ENCODE measurements around the gene RPS4Y2.

The RPS4Y2 gene

GRCh38 chrY:20755808-20756207 is at the start of gene RPS4Y2:
Gene RPS4Y2, plus strand, starts transcription at chrY:20756108. Its CDS starts 56 bp downstream, at chrY:20756164.
- Histone ChIP-seq H3K36me3 (ENCODE audit: control insufficient read depth, insufficient read depth, low read length) (no peaks in the 10 kb centered on the region), H3K9me3 (ENCODE audit: control insufficient read depth, insufficient read depth, low read length) (no peaks in the 10 kb centered on the region; the same call in 1 of the 2 replicates), H3K4me1 (ENCODE audit: control insufficient read depth, insufficient read depth, low read length) (no peaks in the 10 kb centered on the region), H3K27me3 (ENCODE audit: control insufficient read depth, insufficient read depth, low read length) (no peaks in the 10 kb centered on the region), H3K4me3 (ENCODE audit: low read length) (no peak within 1 kb of the TSS), H3K27ac (ENCODE audit: low read length) (no peak within 1 kb of the TSS)
- DNase-seq (ENCODE audit: low read depth, low spot score) = no peak
- WGBS (ENCODE audit: insufficient coverage, insufficient read length) = no CpG with 5 or more reads among the region's 20 CpGs

GRCh38 chrY:20714391-20714790 is 41.5 kb upstream of the RPS4Y2 start:
- no peak overlapping the region for H3K27ac ChIP-seq (ENCODE audit: low read length)
- no CpG with 5 or more reads among the region's 4 CpGs for WGBS (ENCODE audit: insufficient coverage, insufficient read length)
- no peak for DNase-seq (ENCODE audit: low read depth, low spot score)
- H3K4me3 ChIP-seq (ENCODE audit: low read length) = no peak overlapping the region
- H3K9me3 ChIP-seq (ENCODE audit: control insufficient read depth, insufficient read depth, low read length) = no peaks in the 10 kb centered on the region; the same call in 1 of the 2 replicates
- no peaks in the 10 kb centered on the region for H3K27me3 ChIP-seq (ENCODE audit: control insufficient read depth, insufficient read depth, low read length)
- no peaks in the 10 kb centered on the region for H3K4me1 ChIP-seq (ENCODE audit: control insufficient read depth, insufficient read depth, low read length)
- H3K36me3 ChIP-seq (ENCODE audit: control insufficient read depth, insufficient read depth, low read length) = no peaks in the 10 kb centered on the region

- WGBS (ENCODE audit: insufficient coverage, insufficient read length) = no CpG with 5 or more reads among the region's 11 CpGs
- no peak overlapping the region for H3K27ac ChIP-seq (ENCODE audit: low read length)
- H3K36me3 ChIP-seq (ENCODE audit: control insufficient read depth, insufficient read depth, low read length) = no peaks in the 10 kb centered on the region
- H3K4me1 ChIP-seq (ENCODE audit: control insufficient read depth, insufficient read depth, low read length) = no peaks in the 10 kb centered on the region
- H3K27me3 ChIP-seq (ENCODE audit: control insufficient read depth, insufficient read depth, low read length) = no peaks in the 10 kb centered on the region
- no peak overlapping the region for H3K4me3 ChIP-seq (ENCODE audit: low read length)
- H3K9me3 ChIP-seq (ENCODE audit: control insufficient read depth, insufficient read depth, low read length) = no peaks in the 10 kb centered on the region; the same call in 1 of the 2 replicates
- DNase-seq (ENCODE audit: low read depth, low spot score) = no peak
Measured at GRCh38 chrY:20726184-20726907, 29.6 kb upstream of the RPS4Y2 start.

- no CpG with 5 or more reads among the region's 1 CpG for whole genome bisulfite sequencing (ENCODE audit: insufficient coverage, insufficient read length)
- no peaks in the 10 kb centered on the region for H3K36me3 ChIP-seq (ENCODE audit: control insufficient read depth, insufficient read depth, low read length)
Measured at GRCh38 chrY:20735200-20735599, 20.7 kb upstream of the RPS4Y2 start.

GRCh38 chrY:20739806-20740205 is 16.1 kb upstream of the RPS4Y2 start:
- DNase-seq (ENCODE audit: low read depth, low spot score) = no peak
- H3K27ac ChIP-seq (ENCODE audit: low read length) = no peak overlapping the region

More at GRCh38 chrY:20735200-20735599, 20.7 kb upstream of the RPS4Y2 start:
- Histone ChIP-seq H3K4me3 (ENCODE audit: low read length) (no peak overlapping the region), H3K9me3 (ENCODE audit: control insufficient read depth, insufficient read depth, low read length) (no peaks in the 10 kb centered on the region; the same call in 1 of the 2 replicates), H3K27me3 (ENCODE audit: control insufficient read depth, insufficient read depth, low read length) (no peaks in the 10 kb centered on the region), H3K4me1 (ENCODE audit: control insufficient read depth, insufficient read depth, low read length) (no peaks in the 10 kb centered on the region), H3K27ac (ENCODE audit: low read length) (no peak overlapping the region)
- no peak for DNase-seq (ENCODE audit: low read depth, low spot score)

DNA sequence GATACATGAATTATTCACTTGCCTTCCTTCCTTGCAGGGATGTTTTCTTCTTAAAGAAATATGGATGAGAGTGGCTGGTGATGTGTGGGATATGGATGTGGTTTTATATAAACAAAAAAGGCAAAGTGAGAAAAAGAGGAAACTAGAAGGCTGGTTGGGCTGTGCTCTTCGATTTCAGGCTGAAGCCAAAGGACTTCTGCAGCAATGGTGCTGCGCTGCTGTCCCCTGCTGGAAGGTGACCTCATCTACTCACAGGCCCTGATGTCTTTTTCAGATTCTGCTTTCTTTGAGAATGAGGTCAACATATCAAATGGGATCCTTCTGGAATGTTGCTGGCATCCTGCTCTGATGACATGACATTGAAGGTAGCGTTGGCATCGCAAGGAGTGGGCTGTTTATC is 15.3 kb upstream of the RPS4Y2 start:
- no peaks in the 10 kb centered on the region; the same call in 1 of the 2 replicates for H3K9me3 ChIP-seq (ENCODE audit: control insufficient read depth, insufficient read depth, low read length)
- H3K4me1 ChIP-seq (ENCODE audit: control insufficient read depth, insufficient read depth, low read length) = no peaks in the 10 kb centered on the region
- H3K27ac ChIP-seq (ENCODE audit: low read length) = no peak overlapping the region
- no peaks in the 10 kb centered on the region for H3K27me3 ChIP-seq (ENCODE audit: control insufficient read depth, insufficient read depth, low read length)
- WGBS (ENCODE audit: insufficient coverage, insufficient read length) = no CpG with 5 or more reads among the region's 4 CpGs
- H3K36me3 ChIP-seq (ENCODE audit: control insufficient read depth, insufficient read depth, low read length) = no peaks in the 10 kb centered on the region
- H3K4me3 ChIP-seq (ENCODE audit: low read length) = no peak overlapping the region
- no peak for DNase-seq (ENCODE audit: low read depth, low spot score)

More at GRCh38 chrY:20739806-20740205, 16.1 kb upstream of the RPS4Y2 start:
- Histone ChIP-seq H3K4me3 (ENCODE audit: low read length) (no peak overlapping the region), H3K27me3 (ENCODE audit: control insufficient read depth, insufficient read depth, low read length) (no peaks in the 10 kb centered on the region), H3K9me3 (ENCODE audit: control insufficient read depth, insufficient read depth, low read length) (no peaks in the 10 kb centered on the region; the same call in 1 of the 2 replicates), H3K36me3 (ENCODE audit: control insufficient read depth, insufficient read depth, low read length) (no peaks in the 10 kb centered on the region), H3K4me1 (ENCODE audit: control insufficient read depth, insufficient read depth, low read length) (no peaks in the 10 kb centered on the region)
- WGBS (ENCODE audit: insufficient coverage, insufficient read length) = no CpG with 5 or more reads among the region's 3 CpGs

DNA sequence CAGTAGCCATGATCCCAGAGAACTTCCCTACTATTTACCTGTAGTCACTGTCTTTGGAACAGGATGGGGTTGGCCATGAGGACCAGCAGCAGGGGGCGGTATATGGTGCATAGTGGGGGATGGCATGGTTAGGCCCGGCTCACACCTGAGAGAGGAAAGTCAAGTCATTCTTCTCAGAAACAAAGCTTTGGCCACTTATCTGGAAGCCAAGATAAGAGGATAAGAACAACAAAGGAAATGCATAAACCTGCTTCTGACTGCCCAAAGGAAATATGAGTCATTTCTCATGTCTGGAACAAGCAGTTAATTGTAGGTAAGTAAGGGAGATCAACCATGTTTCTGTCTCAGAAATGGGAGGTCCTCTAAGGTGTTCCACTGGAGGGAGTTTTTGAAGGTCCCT is 10.8 kb upstream of the RPS4Y2 start:
- no peak overlapping the region for H3K27ac ChIP-seq (ENCODE audit: low read length)
- DNase-seq (ENCODE audit: low read depth, low spot score) = no peak
- no peaks in the 10 kb centered on the region for H3K9me3 ChIP-seq (ENCODE audit: control insufficient read depth, insufficient read depth, low read length)
- no peaks in the 10 kb centered on the region for H3K27me3 ChIP-seq (ENCODE audit: control insufficient read depth, insufficient read depth, low read length)
- no CpG with 5 or more reads among the region's 2 CpGs for WGBS (ENCODE audit: insufficient coverage, insufficient read length)
- H3K4me1 ChIP-seq (ENCODE audit: control insufficient read depth, insufficient read depth, low read length) = no peaks in the 10 kb centered on the region
- H3K4me3 ChIP-seq (ENCODE audit: low read length) = no peak overlapping the region
- H3K36me3 ChIP-seq (ENCODE audit: control insufficient read depth, insufficient read depth, low read length) = no peaks in the 10 kb centered on the region

DNA sequence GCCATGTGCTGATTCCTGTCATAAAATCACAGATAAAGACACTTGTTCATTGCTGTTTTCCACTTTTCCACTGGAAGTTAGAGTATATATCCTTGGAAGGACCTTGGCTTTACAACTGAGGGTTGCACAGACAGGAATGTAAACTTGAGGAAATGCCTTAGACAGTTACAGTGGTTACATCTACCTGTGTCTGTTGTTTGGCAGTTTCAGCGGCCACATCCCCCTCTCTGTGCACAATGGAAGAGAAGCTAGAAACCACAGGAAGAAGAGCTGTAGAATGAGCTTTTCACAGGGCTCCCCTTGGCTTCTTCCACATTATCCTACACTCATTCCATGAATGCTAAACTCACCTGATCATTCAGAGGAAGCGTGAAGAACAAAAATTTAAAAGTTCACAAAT is 9.0 kb upstream of the RPS4Y2 start:
- WGBS (ENCODE audit: insufficient coverage, insufficient read length) = no CpG with 5 or more reads among the region's 2 CpGs
- Histone ChIP-seq H3K36me3 (ENCODE audit: control insufficient read depth, insufficient read depth, low read length) (no peaks in the 10 kb centered on the region), H3K9me3 (ENCODE audit: control insufficient read depth, insufficient read depth, low read length) (no peaks in the 10 kb centered on the region; the same call in 1 of the 2 replicates), H3K27ac (ENCODE audit: low read length) (no peak overlapping the region), H3K27me3 (ENCODE audit: control insufficient read depth, insufficient read depth, low read length) (no peaks in the 10 kb centered on the region), H3K4me1 (ENCODE audit: control insufficient read depth, insufficient read depth, low read length) (no peaks in the 10 kb centered on the region), H3K4me3 (ENCODE audit: low read length) (no peak overlapping the region)
- no peak for DNase-seq (ENCODE audit: low read depth, low spot score)

DNA sequence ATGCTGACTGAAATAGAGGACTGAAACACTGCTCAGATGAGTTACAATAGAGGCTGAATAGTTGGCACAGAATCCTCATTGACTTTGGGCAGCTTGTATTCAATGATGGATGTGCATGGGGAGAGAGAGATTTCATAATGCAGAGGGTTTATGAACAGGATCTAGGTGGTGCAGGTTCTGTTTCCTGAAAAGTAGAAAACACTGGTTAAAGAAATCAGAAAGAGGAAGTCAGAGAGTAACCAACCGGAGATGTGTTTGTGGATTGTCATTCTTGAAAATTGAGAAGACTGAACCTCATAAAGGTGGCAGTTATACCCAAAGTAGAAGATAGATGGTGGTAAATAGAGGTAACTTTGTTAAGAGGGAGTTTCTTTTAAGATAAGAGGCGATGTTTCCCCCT is 8.0 kb downstream of the RPS4Y2 start:
- no peak overlapping the region for H3K27ac ChIP-seq (ENCODE audit: low read length)
- no peaks in the 10 kb centered on the region for H3K9me3 ChIP-seq (ENCODE audit: control insufficient read depth, insufficient read depth, low read length)
- WGBS (ENCODE audit: insufficient coverage, insufficient read length) = no CpG with 5 or more reads among the region's 2 CpGs
- no peak overlapping the region for H3K4me3 ChIP-seq (ENCODE audit: low read length)
- no peaks in the 10 kb centered on the region for H3K4me1 ChIP-seq (ENCODE audit: control insufficient read depth, insufficient read depth, low read length)
- H3K36me3 ChIP-seq (ENCODE audit: control insufficient read depth, insufficient read depth, low read length) = no peaks in the 10 kb centered on the region
- no peaks in the 10 kb centered on the region for H3K27me3 ChIP-seq (ENCODE audit: control insufficient read depth, insufficient read depth, low read length)
- DNase-seq (ENCODE audit: low read depth, low spot score) = no peak

GRCh38 chrY:20765117-20765516 is 9.2 kb downstream of the RPS4Y2 start:
- WGBS (ENCODE audit: insufficient coverage, insufficient read length) = no CpG with 5 or more reads among the region's 2 CpGs
- no peaks in the 10 kb centered on the region for H3K27me3 ChIP-seq (ENCODE audit: control insufficient read depth, insufficient read depth, low read length)
- H3K4me3 ChIP-seq (ENCODE audit: low read length) = no peak overlapping the region
- no peaks in the 10 kb centered on the region for H3K4me1 ChIP-seq (ENCODE audit: control insufficient read depth, insufficient read depth, low read length)
- H3K9me3 ChIP-seq (ENCODE audit: control insufficient read depth, insufficient read depth, low read length) = no peaks in the 10 kb centered on the region
- no peak for DNase-seq (ENCODE audit: low read depth, low spot score)
- no peak overlapping the region for H3K27ac ChIP-seq (ENCODE audit: low read length)
- no peaks in the 10 kb centered on the region for H3K36me3 ChIP-seq (ENCODE audit: control insufficient read depth, insufficient read depth, low read length)

DNA sequence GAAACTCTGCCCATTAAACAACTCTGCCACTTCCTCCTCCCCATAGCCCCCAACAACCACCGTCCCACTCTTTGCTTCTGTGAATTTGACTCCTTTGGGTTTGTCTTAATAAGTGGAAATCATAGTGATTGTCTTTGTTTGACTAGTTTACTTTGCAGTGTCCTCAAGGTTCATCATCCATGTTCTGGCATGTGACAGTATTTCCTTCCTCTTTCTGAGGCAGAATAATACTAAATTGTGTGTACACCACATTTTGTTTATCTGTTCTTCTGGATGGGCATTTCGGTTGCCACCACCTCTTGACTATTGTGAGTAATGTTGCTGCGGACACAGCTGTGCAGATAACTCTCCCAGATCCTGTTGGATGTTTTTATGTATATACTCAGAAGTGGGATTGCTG is 14.8 kb downstream of the RPS4Y2 start:
- DNase-seq (ENCODE audit: low read depth, low spot score) = no peak
- no peak overlapping the region for H3K4me3 ChIP-seq (ENCODE audit: low read length)
- no peaks in the 10 kb centered on the region for H3K9me3 ChIP-seq (ENCODE audit: control insufficient read depth, insufficient read depth, low read length)
- no peak overlapping the region for H3K27ac ChIP-seq (ENCODE audit: low read length)
- WGBS (ENCODE audit: insufficient coverage, insufficient read length) = no CpG with 5 or more reads among the region's 3 CpGs
- H3K36me3 ChIP-seq (ENCODE audit: control insufficient read depth, insufficient read depth, low read length) = no peaks in the 10 kb centered on the region
- H3K27me3 ChIP-seq (ENCODE audit: control insufficient read depth, insufficient read depth, low read length) = no peaks in the 10 kb centered on the region
- H3K4me1 ChIP-seq (ENCODE audit: control insufficient read depth, insufficient read depth, low read length) = no peaks in the 10 kb centered on the region
